ENCODE measurements around the gene UBE2D4. TPM values are rescaled to one million over a fixed set of nuclear protein-coding genes. Genes with fewer than 3 reads are reported as not detected.
A peak's percentile ranks its signal among the peaks of the same experiment; 100 is the strongest.

UBE2D4 gene
- total RNA-seq, 1 experiment from 2014 or later: 2.4 TPM

GRCh38 chr7:43925984-43926797 is at the start of gene UBE2D4 (continued):
- TF ChIP-seq ATF6 (CRISPR knock-in tag; IDR thresholded peaks at IDR 0.05) (no peak), IRF1 (CRISPR knock-in tag; IDR thresholded peaks at IDR 0.05) (peak; percentile 74; the same call in 1 of the 2 replicates), E2F4 (CRISPR knock-in tag; IDR thresholded peaks at IDR 0.05; ENCODE audit: borderline replicate concordance, low read depth) (no peak), NFYB (CRISPR knock-in tag; conservative IDR thresholded peaks at IDR 0.05; ENCODE audit: low read depth) (peak; percentile 44), FOXP1 (CRISPR knock-in tag; IDR thresholded peaks at IDR 0.05; ENCODE audit: borderline replicate concordance) (peak; percentile 99), ZNF281 (CRISPR knock-in tag; IDR thresholded peaks at IDR 0.05) (no peak; the same call in 1 of the 2 replicates), TEAD1 (CRISPR knock-in tag; IDR thresholded peaks at IDR 0.05) (peak; percentile 78; the same call in 1 of the 2 replicates), CTCF (IDR thresholded peaks at IDR 0.05) (no peak), GTF2I (CRISPR knock-in tag; conservative IDR thresholded peaks at IDR 0.05) (no peak), JAZF1 (CRISPR knock-in tag; IDR thresholded peaks at IDR 0.05) (no peak), ZNF671 (CRISPR knock-in tag; IDR thresholded peaks at IDR 0.05) (no peak), MYBL2 (CRISPR knock-in tag; IDR thresholded peaks at IDR 0.05) (0 out of 2 replicates have a peak, but pooled peaks have one; percentile 55), FOXP4 (CRISPR knock-in tag; IDR thresholded peaks at IDR 0.05) (peak; percentile 95), EMX1 (CRISPR knock-in tag; IDR thresholded peaks at IDR 0.05) (no peak), TP53 (CRISPR knock-in tag; IDR thresholded peaks at IDR 0.05) (peak; percentile 92; the same call in 1 of the 2 replicates), ZNF138 (CRISPR knock-in tag; conservative IDR thresholded peaks at IDR 0.05) (0 out of 2 replicates have a peak, but pooled peaks have one; percentile 20), ERG (CRISPR knock-in tag; IDR thresholded peaks at IDR 0.05) (no peak), ZNF263 (CRISPR knock-in tag; IDR thresholded peaks at IDR 0.05; ENCODE audit: low read depth) (no peak), PRDM15 (CRISPR knock-in tag; IDR thresholded peaks at IDR 0.05) (peak; percentile 31; the same call in 1 of the 2 replicates), ZBTB21 (CRISPR knock-in tag; IDR thresholded peaks at IDR 0.05; ENCODE audit: borderline replicate concordance) (no peak; the same call in 1 of the 2 replicates), ZNF416 (CRISPR knock-in tag; IDR thresholded peaks at IDR 0.05) (no peak), PRRX2 (CRISPR knock-in tag; IDR thresholded peaks at IDR 0.05) (no peak), CBFB (CRISPR knock-in tag; IDR thresholded peaks at IDR 0.05; ENCODE audit: low read depth) (no peak)
